Loucy (cell line): ENCODE results near the gene TMEM114.

Experiments used
- H2AFZ ChIP-seq: fragments of 200-600 bp; sonication (generic); 2 replicates; pipeline ENCODE4 v1.6.0; 2016; ENCODE audit warnings: antibody characterized with exemption, mild to moderate bottlenecking, low read length, moderate library complexity
- H3F3A ChIP-seq: fragments of 200-600 bp; 2 replicates; pipeline ENCODE4 v1.6.0; 2016; ENCODE audit warnings: antibody characterized with exemption, low read depth, mild to moderate bottlenecking
- H3K27me3 ChIP-seq: fragments of 200-600 bp; sonication (generic); 2 replicates; pipeline ENCODE4 v1.6.1; 2014; ENCODE audit warnings: low read length, mild to moderate bottlenecking; ENCODE audit not compliant: insufficient read depth, poor library complexity, severe bottlenecking
- H3K36me3 ChIP-seq: fragments of 200-600 bp; sonication (generic); 2 replicates; pipeline ENCODE4 v1.6.1; 2016; ENCODE audit warnings: low read length; ENCODE audit not compliant: insufficient read depth
- H3K4me1 ChIP-seq: fragments of 200-600 bp; sonication (generic); 2 replicates; pipeline ENCODE4 v1.5.1; 2014; ENCODE audit warnings: low read length, mild to moderate bottlenecking; ENCODE audit not compliant: insufficient read depth, poor library complexity, severe bottlenecking
- H3K4me2 ChIP-seq: fragments of 200-600 bp; sonication (generic); 2 replicates; pipeline ENCODE4 v1.6.0; 2014; ENCODE audit warnings: antibody characterized with exemption, low read length, low read depth, mild to moderate bottlenecking; ENCODE audit not compliant: poor library complexity, severe bottlenecking
- H3K4me3 ChIP-seq: fragments of 200-600 bp; sonication (generic); 2 replicates; pipeline ENCODE4 v1.5.1; 2014; ENCODE audit warnings: low read length, mild to moderate bottlenecking, mixed read lengths; ENCODE audit not compliant: poor library complexity, severe bottlenecking
- H3K79me2 ChIP-seq: fragments of 200-600 bp; sonication (generic); 2 replicates; pipeline ENCODE4 v1.6.1; 2014; ENCODE audit warnings: low read length; ENCODE audit not compliant: insufficient read depth
- H3K9ac ChIP-seq: fragments of 200-600 bp; sonication (generic); 2 replicates; pipeline ENCODE4 v1.6.0; 2014; ENCODE audit warnings: mild to moderate bottlenecking, low read depth, low read length, moderate library complexity; ENCODE audit not compliant: poor library complexity, severe bottlenecking
- H3K9me2 ChIP-seq: fragments of 200-600 bp; sonication (generic); replicated peaks from 2 replicates; pipeline ENCODE4 v1.6.1; 2016; ENCODE audit warnings: low read depth, low read length, mixed read lengths
- H3K9me3 ChIP-seq: fragments of 200-600 bp; sonication (generic); 2 replicates; pipeline ENCODE4 v1.6.1; 2014; ENCODE audit warnings: mild to moderate bottlenecking, antibody characterized with exemption, low read length, low read depth; ENCODE audit not compliant: insufficient read depth
- H4K20me1 ChIP-seq: fragments of 200-600 bp; sonication (generic); 2 replicates; pipeline ENCODE4 v1.6.0; 2014; ENCODE audit warnings: antibody characterized with exemption, low read length, mild to moderate bottlenecking; ENCODE audit not compliant: insufficient read depth, poor library complexity, severe bottlenecking
- EZH2phosphoT487 ChIP-seq: fragments of 200-600 bp; IDR thresholded peaks from 2 replicates; pipeline ENCODE4 v1.6.1; 2018; ENCODE audit warnings: antibody characterized with exemption, mild to moderate bottlenecking, moderate library complexity, borderline replicate concordance
- TF ChIP-seq, protein P1 (sequence below): fragments of 200-600 bp; sonication (generic); conservative IDR thresholded peaks from 2 replicates; pipeline ENCODE4 v1.5.1; 2014; ENCODE audit warnings: mild to moderate bottlenecking, antibody characterized with exemption, low read length

TMEM114 gene

DNA sequence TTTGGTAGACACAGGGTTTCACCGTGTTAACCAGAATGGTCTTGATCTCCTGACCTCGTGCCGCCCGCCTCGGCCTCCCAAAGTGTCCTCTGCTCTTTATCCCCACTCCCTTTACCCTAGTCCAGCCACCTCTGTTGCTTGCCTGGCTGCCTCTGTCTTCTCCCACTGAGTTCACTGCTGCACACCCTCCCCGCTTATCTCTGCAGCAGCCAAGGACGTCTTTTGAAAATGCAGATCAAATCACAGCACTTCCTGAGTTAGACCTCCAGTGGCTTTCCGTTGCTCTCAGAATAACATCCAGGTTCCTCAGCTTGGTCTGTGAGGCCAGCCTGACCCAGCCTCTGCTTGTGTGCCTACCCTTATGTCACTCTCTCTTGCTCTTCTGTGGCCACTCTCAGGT is 36.6 kb upstream of the TMEM114 start:
- no peaks in the 10 kb centered on the region for H3K9me3 ChIP-seq
- no peaks in the 10 kb centered on the region for H3F3A ChIP-seq
- H3K79me2 ChIP-seq, result peaks cover 23% of the 10 kb centered on the region
- H3K27me3 ChIP-seq, result no peaks in the 10 kb centered on the region
- H3K9me2 ChIP-seq, result no peaks in the 10 kb centered on the region
- H3K36me3 ChIP-seq, result peaks cover 16% of the 10 kb centered on the region; the same call in 1 of the 2 replicates
- H3K4me3 ChIP-seq, result no peak overlapping the region
- no peak overlapping the region for H3K9ac ChIP-seq
- no peak overlapping the region for H2AFZ ChIP-seq
- peaks cover 12% of the 10 kb centered on the region for H4K20me1 ChIP-seq
- TF ChIP-seq EZH2phosphoT487, result no peak
- TF ChIP-seq, protein P1, sequence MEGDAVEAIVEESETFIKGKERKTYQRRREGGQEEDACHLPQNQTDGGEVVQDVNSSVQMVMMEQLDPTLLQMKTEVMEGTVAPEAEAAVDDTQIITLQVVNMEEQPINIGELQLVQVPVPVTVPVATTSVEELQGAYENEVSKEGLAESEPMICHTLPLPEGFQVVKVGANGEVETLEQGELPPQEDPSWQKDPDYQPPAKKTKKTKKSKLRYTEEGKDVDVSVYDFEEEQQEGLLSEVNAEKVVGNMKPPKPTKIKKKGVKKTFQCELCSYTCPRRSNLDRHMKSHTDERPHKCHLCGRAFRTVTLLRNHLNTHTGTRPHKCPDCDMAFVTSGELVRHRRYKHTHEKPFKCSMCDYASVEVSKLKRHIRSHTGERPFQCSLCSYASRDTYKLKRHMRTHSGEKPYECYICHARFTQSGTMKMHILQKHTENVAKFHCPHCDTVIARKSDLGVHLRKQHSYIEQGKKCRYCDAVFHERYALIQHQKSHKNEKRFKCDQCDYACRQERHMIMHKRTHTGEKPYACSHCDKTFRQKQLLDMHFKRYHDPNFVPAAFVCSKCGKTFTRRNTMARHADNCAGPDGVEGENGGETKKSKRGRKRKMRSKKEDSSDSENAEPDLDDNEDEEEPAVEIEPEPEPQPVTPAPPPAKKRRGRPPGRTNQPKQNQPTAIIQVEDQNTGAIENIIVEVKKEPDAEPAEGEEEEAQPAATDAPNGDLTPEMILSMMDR, result no peak
- peak overlapping the region; percentile 34 for H3K4me2 ChIP-seq
- peaks cover 7% of the 10 kb centered on the region for H3K4me1 ChIP-seq

DNA sequence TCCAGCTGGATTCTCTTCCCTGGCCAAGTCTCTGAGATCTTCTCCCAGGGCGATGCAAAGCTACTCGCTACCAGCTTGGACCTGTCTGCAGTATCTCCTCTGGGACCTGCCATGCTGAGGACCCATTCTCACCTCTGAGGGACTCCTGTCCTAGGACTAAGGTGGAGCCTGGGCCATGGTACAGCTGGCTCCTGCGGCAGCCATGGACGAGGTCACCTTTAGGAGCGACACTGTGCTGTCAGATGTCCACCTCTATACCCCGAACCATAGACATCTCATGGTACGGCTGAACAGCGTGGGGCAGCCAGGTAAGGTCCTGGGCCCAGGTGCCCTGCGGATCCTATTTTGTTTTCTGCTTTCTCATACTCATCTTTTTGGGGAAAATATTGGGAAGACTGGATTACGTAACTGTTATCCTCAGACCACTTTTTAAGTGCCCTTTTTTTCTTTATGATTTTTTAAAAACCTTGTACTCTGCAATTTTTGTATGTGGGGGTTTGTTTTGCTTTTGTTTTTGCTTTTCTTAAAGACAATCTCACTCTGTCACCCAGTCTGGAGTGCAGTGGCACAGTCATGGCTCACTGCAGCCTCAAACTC is 35.3 kb upstream of the TMEM114 start:
- no peak for TF ChIP-seq EZH2phosphoT487
- TF ChIP-seq, protein P1, result no peak
- Histone ChIP-seq H3K36me3 (peaks cover 13% of the 10 kb centered on the region; the same call in 1 of the 2 replicates), H3K27me3 (no peaks in the 10 kb centered on the region)

DNA sequence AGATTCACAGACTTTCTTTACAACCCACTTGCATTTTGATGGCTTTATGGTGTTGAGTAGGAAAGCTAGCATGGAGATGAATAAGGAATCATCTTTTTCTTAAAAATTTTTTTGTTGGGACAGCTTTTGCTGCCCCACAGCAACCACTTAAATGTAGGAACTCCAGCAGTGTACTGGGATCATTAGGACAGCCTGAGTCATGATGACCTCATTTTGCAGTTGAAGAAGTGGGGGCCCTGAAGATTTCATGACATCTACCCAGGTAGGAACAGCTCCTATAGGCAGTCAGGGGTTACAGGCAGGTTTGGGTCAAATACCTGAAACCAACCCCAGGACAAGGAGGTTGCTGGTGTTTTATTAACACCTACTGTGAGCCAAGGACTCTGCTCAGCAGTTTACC is 33.3 kb upstream of the TMEM114 start:
- Histone ChIP-seq H3K27me3 (no peaks in the 10 kb centered on the region), H3K4me1 (peaks cover 7% of the 10 kb centered on the region), H3K4me2 (peak overlapping the region; percentile 76)

More for the DNA sequence above, 35.3 kb upstream of the TMEM114 start:
- H3K4me2 ChIP-seq, result no peak overlapping the region
- H3K9me2 ChIP-seq, result no peaks in the 10 kb centered on the region
- H3K79me2 ChIP-seq, result peaks cover 27% of the 10 kb centered on the region
- H3K9ac ChIP-seq, result no peak overlapping the region
- peaks cover 12% of the 10 kb centered on the region for H4K20me1 ChIP-seq
- H3K9me3 ChIP-seq, result no peaks in the 10 kb centered on the region
- no peak overlapping the region for H3K4me3 ChIP-seq
- peaks cover 7% of the 10 kb centered on the region for H3K4me1 ChIP-seq
- H2AFZ ChIP-seq, result no peak overlapping the region
- no peaks in the 10 kb centered on the region for H3F3A ChIP-seq

More for the DNA sequence above, 33.3 kb upstream of the TMEM114 start:
- peaks cover 6% of the 10 kb centered on the region; the same call in 1 of the 2 replicates for H3K36me3 ChIP-seq
- peaks cover 12% of the 10 kb centered on the region for H4K20me1 ChIP-seq
- TF ChIP-seq, protein P1, result no peak
- no peak for TF ChIP-seq EZH2phosphoT487
- peaks cover 27% of the 10 kb centered on the region for H3K79me2 ChIP-seq
- peak overlapping the region; percentile 9 for H3K4me3 ChIP-seq
- H3K9me2 ChIP-seq, result no peaks in the 10 kb centered on the region
- H3K9ac ChIP-seq, result no peak overlapping the region
- no peaks in the 10 kb centered on the region for H3K9me3 ChIP-seq
- H3F3A ChIP-seq, result no peaks in the 10 kb centered on the region
- H2AFZ ChIP-seq, result no peak overlapping the region
